ENCODE results near the gene PDE4B.

DNA sequence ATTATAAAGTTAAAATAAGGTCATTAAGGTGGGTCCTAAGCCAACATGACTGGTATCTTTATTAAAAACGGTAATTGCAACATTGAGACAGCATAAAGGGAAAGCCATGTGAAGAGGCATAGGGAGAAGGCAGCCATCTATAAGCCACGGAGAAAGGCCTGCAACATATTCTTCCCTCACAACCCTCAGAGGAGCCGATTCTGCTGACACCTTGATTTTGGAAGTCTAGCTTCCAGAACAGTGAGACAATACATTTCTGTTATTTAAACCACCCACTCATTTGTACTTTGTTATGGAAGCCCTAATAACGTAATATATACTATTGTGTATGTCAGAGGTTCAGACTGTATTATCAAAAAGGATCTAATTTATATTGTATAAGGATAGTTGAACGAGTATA is 190.8 kb downstream of the PDE4B start:
- TF ChIP-seq CTCF (IDR thresholded peaks at IDR 0.05) (no peak), EP300 (IDR thresholded peaks at IDR 0.05) (no peak), POLR2A (IDR thresholded peaks at IDR 0.05) (no peak)
